ENCODE measurements around the gene SHANK2. TPM values are rescaled to one million over a fixed set of nuclear protein-coding genes. Genes with fewer than 3 reads are reported as not detected.

SHANK2 gene
- total RNA-seq, 1 donor from 2014 or later, result 0.53 TPM

DNA sequence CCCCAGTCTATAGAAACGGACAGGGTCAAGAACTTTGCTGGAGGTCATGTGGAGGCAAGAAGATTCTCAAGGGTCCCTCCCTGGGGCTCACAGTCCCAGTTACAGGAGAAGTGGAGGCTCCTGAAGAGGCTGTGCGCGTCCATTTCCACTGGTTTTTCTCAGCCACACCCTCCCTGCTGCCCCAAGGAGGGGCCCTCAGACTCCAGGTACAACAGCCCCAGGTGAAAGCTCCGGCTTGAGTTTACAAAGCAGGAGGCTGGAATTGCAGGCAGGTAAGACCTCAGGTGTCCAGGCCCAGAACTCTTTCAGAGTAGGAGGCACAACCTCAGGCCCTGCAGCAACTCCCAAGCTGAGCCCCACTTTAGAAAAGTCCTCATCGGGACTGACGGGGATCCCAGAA, 3.1 kb downstream of the SHANK2 start:
- Histone ChIP-seq H3K9me3 (no peaks in the 10 kb centered on the region), H3K4me1 (peaks cover 14% of the 10 kb centered on the region in 2 donors), H3K36me3 (no peaks in the 10 kb centered on the region), H3K4me3 (no peak overlapping the region), H3K27me3 (peaks cover 12% of the 10 kb centered on the region), H3K27ac (no peak overlapping the region)
- peak in 1 of 2 donors; percentile 28 for DNase-seq (ENCODE audit: low spot score in 2 of 2)
- intact Hi-C loops (cut with DNase I), result no loop called here
- TF ChIP-seq, protein P1, sequence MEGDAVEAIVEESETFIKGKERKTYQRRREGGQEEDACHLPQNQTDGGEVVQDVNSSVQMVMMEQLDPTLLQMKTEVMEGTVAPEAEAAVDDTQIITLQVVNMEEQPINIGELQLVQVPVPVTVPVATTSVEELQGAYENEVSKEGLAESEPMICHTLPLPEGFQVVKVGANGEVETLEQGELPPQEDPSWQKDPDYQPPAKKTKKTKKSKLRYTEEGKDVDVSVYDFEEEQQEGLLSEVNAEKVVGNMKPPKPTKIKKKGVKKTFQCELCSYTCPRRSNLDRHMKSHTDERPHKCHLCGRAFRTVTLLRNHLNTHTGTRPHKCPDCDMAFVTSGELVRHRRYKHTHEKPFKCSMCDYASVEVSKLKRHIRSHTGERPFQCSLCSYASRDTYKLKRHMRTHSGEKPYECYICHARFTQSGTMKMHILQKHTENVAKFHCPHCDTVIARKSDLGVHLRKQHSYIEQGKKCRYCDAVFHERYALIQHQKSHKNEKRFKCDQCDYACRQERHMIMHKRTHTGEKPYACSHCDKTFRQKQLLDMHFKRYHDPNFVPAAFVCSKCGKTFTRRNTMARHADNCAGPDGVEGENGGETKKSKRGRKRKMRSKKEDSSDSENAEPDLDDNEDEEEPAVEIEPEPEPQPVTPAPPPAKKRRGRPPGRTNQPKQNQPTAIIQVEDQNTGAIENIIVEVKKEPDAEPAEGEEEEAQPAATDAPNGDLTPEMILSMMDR (IDR thresholded peaks at IDR 0.05), result no peak

DNA sequence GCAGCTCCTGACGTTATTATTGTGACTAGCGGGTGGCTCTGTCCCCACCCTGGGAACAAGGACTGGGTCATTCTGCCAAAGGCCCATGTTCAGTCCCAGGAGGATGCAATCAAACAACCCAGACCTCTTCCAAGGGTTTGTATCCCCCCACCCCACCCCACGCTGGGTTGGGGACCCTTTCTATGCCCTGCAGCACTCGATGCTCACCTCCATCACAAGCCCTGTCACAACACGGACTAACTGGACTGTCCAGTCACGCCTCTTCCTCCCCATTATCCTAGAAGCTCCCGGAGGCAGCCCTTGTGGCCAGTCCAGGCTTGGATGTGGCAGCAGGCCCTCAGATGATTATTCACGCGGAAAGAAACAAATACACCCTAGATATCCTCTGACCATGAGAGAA, 3.7 kb downstream of the SHANK2 start:
- Histone ChIP-seq H3K27ac (no peak overlapping the region), H3K36me3 (no peaks in the 10 kb centered on the region), H3K9me3 (no peaks in the 10 kb centered on the region), H3K4me3 (no peak overlapping the region), H3K4me1 (peaks cover 14% of the 10 kb centered on the region in 2 donors), H3K27me3 (peaks cover 12% of the 10 kb centered on the region)
- TF ChIP-seq, protein P1 (IDR thresholded peaks at IDR 0.05), result no peak
- intact Hi-C loops (cut with DNase I), result no loop called here
- peak in 1 of 2 donors; percentile 56 for DNase-seq (ENCODE audit: low spot score in 2 of 2)

DNA sequence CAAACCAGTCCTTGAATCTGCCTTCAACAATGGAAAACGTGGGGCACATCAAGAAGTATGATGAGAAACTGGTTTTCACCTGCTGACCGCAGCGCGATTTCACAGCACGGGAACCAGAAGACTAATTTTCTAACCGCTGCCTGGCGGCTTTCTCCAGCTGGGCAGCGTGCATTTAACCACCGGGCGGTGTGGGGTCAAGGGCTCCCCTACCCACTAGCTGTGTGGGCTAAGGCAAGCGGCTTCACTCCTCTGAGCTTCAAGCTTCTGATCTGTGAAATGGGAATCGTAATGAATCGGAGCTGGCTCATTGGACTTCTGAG, 4.2 kb downstream of the SHANK2 start:
- H3K4me1 ChIP-seq, result peaks cover 14% of the 10 kb centered on the region in 2 donors
- no peaks in the 10 kb centered on the region for H3K9me3 ChIP-seq
- intact Hi-C loops (cut with DNase I), result no loop called here
- TF ChIP-seq, protein P1 (IDR thresholded peaks at IDR 0.05), result no peak
- DNase-seq (ENCODE audit: low spot score in 2 of 2), result no peak
- no peak overlapping the region for H3K4me3 ChIP-seq
- H3K27ac ChIP-seq, result no peak overlapping the region
- no peaks in the 10 kb centered on the region for H3K36me3 ChIP-seq
- peaks cover 12% of the 10 kb centered on the region for H3K27me3 ChIP-seq

DNA sequence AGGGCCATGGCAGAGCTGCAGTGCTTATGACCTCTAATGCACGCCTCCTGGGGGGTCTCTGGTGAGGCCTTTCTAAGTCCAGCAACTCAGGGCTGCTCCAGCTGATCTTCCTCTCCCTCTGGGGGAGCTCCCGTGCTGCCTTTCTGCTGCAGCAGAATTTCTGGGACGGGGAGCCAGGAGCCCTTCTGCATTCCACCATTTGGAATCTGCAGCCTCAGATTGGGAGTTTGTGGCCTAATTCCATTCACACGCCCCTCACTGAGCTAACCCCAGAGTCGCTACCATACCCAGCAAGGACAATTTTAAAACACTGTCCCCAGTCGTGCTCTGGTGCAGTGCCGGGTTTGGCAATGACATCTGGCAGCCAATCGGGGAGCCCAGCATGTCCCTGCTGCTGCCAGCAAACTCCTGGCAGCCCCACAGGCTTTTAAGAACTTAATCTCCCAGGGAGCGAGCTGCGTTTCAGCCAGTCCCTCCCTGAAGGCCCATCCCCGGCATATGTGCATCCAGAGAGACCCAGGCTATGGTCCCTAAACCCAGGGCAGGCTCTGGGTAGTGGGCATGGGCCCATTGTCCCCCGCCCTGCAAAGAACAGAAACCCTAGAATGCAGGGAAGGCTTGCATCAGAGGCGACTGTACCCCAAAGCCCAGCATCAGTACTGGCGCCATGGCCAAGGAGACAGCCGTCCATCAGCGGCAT, 4.7 kb downstream of the SHANK2 start:
- Histone ChIP-seq H3K4me3 (no peak overlapping the region), H3K27me3 (peaks cover 10% of the 10 kb centered on the region), H3K9me3 (no peaks in the 10 kb centered on the region), H3K4me1 (peaks cover 11 to 12% of the 10 kb centered on the region in 2 donors), H3K36me3 (no peaks in the 10 kb centered on the region), H3K27ac (no peak overlapping the region)
- DNase-seq (ENCODE audit: low spot score in 2 of 2), result peak in 1 of 2 donors; percentile 30
- TF ChIP-seq, protein P1 (IDR thresholded peaks at IDR 0.05), result no peak
- intact Hi-C loops (cut with DNase I), result no loop called here

DNA sequence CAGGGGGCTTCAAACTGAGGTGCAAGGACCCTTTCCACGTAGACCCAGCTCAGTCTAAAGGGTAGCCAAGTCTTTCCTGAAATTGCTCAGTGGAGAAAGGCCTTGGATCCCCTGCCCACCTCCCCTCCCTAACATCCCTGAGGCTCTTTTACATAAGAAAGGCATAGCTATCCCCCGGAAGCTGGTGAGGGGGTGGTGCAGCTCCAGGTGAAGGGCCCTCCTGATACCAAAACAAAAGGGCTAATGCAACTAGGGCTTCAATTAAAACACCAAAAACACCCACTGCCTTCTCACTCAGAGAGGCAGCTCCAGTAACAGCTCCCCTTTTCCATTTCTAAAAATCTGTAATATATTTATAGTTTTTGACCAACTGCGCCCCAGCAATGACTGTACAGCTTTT, 5.8 kb downstream of the SHANK2 start:
- Histone ChIP-seq H3K4me3 (no peak overlapping the region), H3K9me3 (no peaks in the 10 kb centered on the region), H3K27me3 (peaks cover 4% of the 10 kb centered on the region), H3K27ac (no peak overlapping the region), H3K36me3 (no peaks in the 10 kb centered on the region), H3K4me1 (peaks cover 3 to 7% of the 10 kb centered on the region in 2 donors)
- TF ChIP-seq, protein P1 (IDR thresholded peaks at IDR 0.05), result no peak
- intact Hi-C loops (cut with DNase I), result no loop called here
- DNase-seq (ENCODE audit: low spot score in 2 of 2), result peak in 1 of 2 donors; percentile 8
